ENCODE results near the gene MED13L.

GRCh38 chr12:116309343-116309742 is 31.9 kb upstream of the MED13L start:
- TF ChIP-seq CTCF (IDR thresholded peaks at IDR 0.05; ENCODE audit: extremely low read depth in 1 of 2, insufficient read depth in 1 of 2, low read depth in 1 of 2, low read length in 2 of 2) (no peak), POLR2A (IDR thresholded peaks at IDR 0.05; ENCODE audit: low read depth, low read length) (no peak), EZH2 (IDR thresholded peaks at IDR 0.05; ENCODE audit: borderline replicate concordance, low read depth, low read length, severe bottlenecking) (no peak), GATA2 (IDR thresholded peaks at IDR 0.05; ENCODE audit: insufficient read depth, insufficient read length, low read depth, low read length) (no peak), POLR2AphosphoS5 (IDR thresholded peaks at IDR 0.05; ENCODE audit: insufficient read depth, low read depth, low read length) (no peak), MAX (IDR thresholded peaks at IDR 0.05; ENCODE audit: insufficient read depth, insufficient read length) (no peak), FOS (IDR thresholded peaks at IDR 0.05; ENCODE audit: borderline replicate concordance, insufficient read depth, low read length) (no peak)
